Measurements from ENCODE around the gene PEX5L. TPM values are rescaled to one million over a fixed set of nuclear protein-coding genes. Genes with fewer than 3 reads are reported as not detected.

PEX5L gene
- total and polyA plus RNA-seq, 2 experiments from 2014 or later = 0.07 to 0.30 TPM

- H3K27me3 ChIP-seq = no peaks in the 10 kb centered on the region
- no peaks in the 10 kb centered on the region for H3K9me3 ChIP-seq (ENCODE audit: low read depth)
These were observed 128.8 kb downstream of the PEX5L start for GRCh38 chr3:179907784-179908482.

DNA sequence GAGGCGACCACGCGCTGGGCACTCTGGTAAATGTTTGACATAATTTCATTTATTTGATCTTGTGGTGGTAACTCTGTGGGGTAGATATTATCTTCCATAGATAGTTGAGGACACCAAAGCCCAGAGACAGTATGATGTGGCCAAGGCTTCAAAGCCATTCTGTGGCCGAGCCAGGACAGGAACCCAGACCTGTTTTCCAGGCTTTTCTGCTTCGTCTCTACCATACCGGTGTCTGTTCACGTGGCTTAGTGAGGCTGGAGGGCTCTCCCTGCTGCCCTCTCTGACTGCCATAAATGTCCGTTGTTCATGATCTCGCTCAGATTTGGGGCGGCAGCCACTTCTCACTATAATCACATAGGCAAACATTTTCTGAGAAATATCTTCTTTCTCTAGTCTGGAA, 134.7 kb downstream of the PEX5L start:
- no peak for DNase-seq (ENCODE audit: low read depth in 1 of 2, low spot score in 1 of 2)
- no peaks in the 10 kb centered on the region for H3K27me3 ChIP-seq

More at GRCh38 chr3:179907784-179908482, 128.8 kb downstream of the PEX5L start:
- no peaks in the 10 kb centered on the region for H3K36me3 ChIP-seq
- TF ChIP-seq, protein P1, sequence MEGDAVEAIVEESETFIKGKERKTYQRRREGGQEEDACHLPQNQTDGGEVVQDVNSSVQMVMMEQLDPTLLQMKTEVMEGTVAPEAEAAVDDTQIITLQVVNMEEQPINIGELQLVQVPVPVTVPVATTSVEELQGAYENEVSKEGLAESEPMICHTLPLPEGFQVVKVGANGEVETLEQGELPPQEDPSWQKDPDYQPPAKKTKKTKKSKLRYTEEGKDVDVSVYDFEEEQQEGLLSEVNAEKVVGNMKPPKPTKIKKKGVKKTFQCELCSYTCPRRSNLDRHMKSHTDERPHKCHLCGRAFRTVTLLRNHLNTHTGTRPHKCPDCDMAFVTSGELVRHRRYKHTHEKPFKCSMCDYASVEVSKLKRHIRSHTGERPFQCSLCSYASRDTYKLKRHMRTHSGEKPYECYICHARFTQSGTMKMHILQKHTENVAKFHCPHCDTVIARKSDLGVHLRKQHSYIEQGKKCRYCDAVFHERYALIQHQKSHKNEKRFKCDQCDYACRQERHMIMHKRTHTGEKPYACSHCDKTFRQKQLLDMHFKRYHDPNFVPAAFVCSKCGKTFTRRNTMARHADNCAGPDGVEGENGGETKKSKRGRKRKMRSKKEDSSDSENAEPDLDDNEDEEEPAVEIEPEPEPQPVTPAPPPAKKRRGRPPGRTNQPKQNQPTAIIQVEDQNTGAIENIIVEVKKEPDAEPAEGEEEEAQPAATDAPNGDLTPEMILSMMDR (IDR thresholded peaks at IDR 0.05; ENCODE audit: low read depth, low read length) = no peak
- H3K27ac ChIP-seq = no peak overlapping the region
- H3K4me1 ChIP-seq (ENCODE audit: low read depth) = no peaks in the 10 kb centered on the region
- no peak overlapping the region for H3K4me3 ChIP-seq
- no peak for DNase-seq (ENCODE audit: low read depth in 1 of 2, low spot score in 1 of 2)

GRCh38 chr3:179898024-179898423, 138.7 kb downstream of the PEX5L start:
- Histone ChIP-seq H3K4me1 (ENCODE audit: low read depth) (no peaks in the 10 kb centered on the region), H3K9me3 (ENCODE audit: low read depth) (no peaks in the 10 kb centered on the region), H3K36me3 (no peaks in the 10 kb centered on the region), H3K27me3 (no peaks in the 10 kb centered on the region), H3K27ac (no peak overlapping the region), H3K4me3 (no peak overlapping the region)
- TF ChIP-seq, protein P1 (IDR thresholded peaks at IDR 0.05; ENCODE audit: low read depth, low read length) = no peak
- peak; percentile 53 to 62 for DNase-seq (ENCODE audit: low read depth in 1 of 2, low spot score in 1 of 2)

More for the DNA sequence above, 134.7 kb downstream of the PEX5L start:
- H3K27ac ChIP-seq = no peak overlapping the region
- no peak overlapping the region for H3K4me3 ChIP-seq
- H3K4me1 ChIP-seq (ENCODE audit: low read depth) = no peaks in the 10 kb centered on the region
- H3K9me3 ChIP-seq (ENCODE audit: low read depth) = no peaks in the 10 kb centered on the region
- H3K36me3 ChIP-seq = no peaks in the 10 kb centered on the region
- TF ChIP-seq, protein P1 (IDR thresholded peaks at IDR 0.05; ENCODE audit: low read depth, low read length) = no peak

GRCh38 chr3:179897231-179897630, 139.5 kb downstream of the PEX5L start:
- no peaks in the 10 kb centered on the region for H3K36me3 ChIP-seq
- no peak overlapping the region for H3K27ac ChIP-seq
- no peaks in the 10 kb centered on the region for H3K4me1 ChIP-seq (ENCODE audit: low read depth)
- TF ChIP-seq, protein P1 (IDR thresholded peaks at IDR 0.05; ENCODE audit: low read depth, low read length) = no peak
- no peaks in the 10 kb centered on the region for H3K27me3 ChIP-seq
- no peak overlapping the region for H3K4me3 ChIP-seq
- DNase-seq (ENCODE audit: low read depth in 1 of 2, low spot score in 1 of 2) = no peak
- H3K9me3 ChIP-seq (ENCODE audit: low read depth) = no peaks in the 10 kb centered on the region

GRCh38 chr3:179896507-179896906, 140.2 kb downstream of the PEX5L start:
- DNase-seq (ENCODE audit: low read depth in 1 of 2, low spot score in 1 of 2) = no peak
- TF ChIP-seq, protein P1 (IDR thresholded peaks at IDR 0.05; ENCODE audit: low read depth, low read length) = no peak
- no peak overlapping the region for H3K27ac ChIP-seq
- H3K36me3 ChIP-seq = no peaks in the 10 kb centered on the region
- H3K4me1 ChIP-seq (ENCODE audit: low read depth) = no peaks in the 10 kb centered on the region
- H3K27me3 ChIP-seq = no peaks in the 10 kb centered on the region
- H3K4me3 ChIP-seq = no peak overlapping the region
- H3K9me3 ChIP-seq (ENCODE audit: low read depth) = no peaks in the 10 kb centered on the region

Measured in cardiac muscle cell (in vitro differentiated cells and primary cell).